ENCODE results near the gene LGSN.
"Not testable (repeated sequence)": the region's sequence is repeated elsewhere in the genome, so short reads cannot be mapped to it uniquely, and the experiment has no call there.

Gene LGSN

GRCh38 chr6:63352069-63352543 is 32.3 kb upstream of the LGSN start:
- H3K36me3 Mint-ChIP-seq (ENCODE audit: low read depth), result no peaks in the 10 kb centered on the region
- H3K27ac Mint-ChIP-seq, result no peak overlapping the region
- no peaks in the 10 kb centered on the region for H3K9me3 Mint-ChIP-seq
- H3K4me3 Mint-ChIP-seq, result no peak overlapping the region
- no peak for DNase-seq
- no peak for TF ChIP-seq CTCF (IDR thresholded peaks at IDR 0.05)
- no peaks in the 10 kb centered on the region for H3K4me1 Mint-ChIP-seq
- H3K27me3 Mint-ChIP-seq (ENCODE audit: low read depth, poor library complexity), result peaks cover 3% of the 10 kb centered on the region

GRCh38 chr6:63349401-63349800 is 29.6 kb upstream of the LGSN start:
- no peak overlapping the region for H3K4me3 Mint-ChIP-seq
- no peak overlapping the region for H3K27ac Mint-ChIP-seq
- H3K36me3 Mint-ChIP-seq (ENCODE audit: low read depth), result no peaks in the 10 kb centered on the region
- DNase-seq, result no peak
- H3K4me1 Mint-ChIP-seq, result no peaks in the 10 kb centered on the region
- no peak for TF ChIP-seq CTCF (IDR thresholded peaks at IDR 0.05)
- H3K27me3 Mint-ChIP-seq (ENCODE audit: low read depth, poor library complexity), result no peaks in the 10 kb centered on the region
- no peaks in the 10 kb centered on the region for H3K9me3 Mint-ChIP-seq

- Mint-ChIP-seq H3K4me1 (no peaks in the 10 kb centered on the region), H3K9me3 (no peaks in the 10 kb centered on the region), H3K4me3 (no peak overlapping the region), H3K27ac (no peak overlapping the region), H3K36me3 (ENCODE audit: low read depth) (no peaks in the 10 kb centered on the region), H3K27me3 (ENCODE audit: low read depth, poor library complexity) (no peaks in the 10 kb centered on the region)
- no peak for DNase-seq
- no peak for TF ChIP-seq CTCF (IDR thresholded peaks at IDR 0.05)
Measured at GRCh38 chr6:63348836-63349235, 29.1 kb upstream of the LGSN start.

GRCh38 chr6:63347599-63347998 is 27.8 kb upstream of the LGSN start:
- H3K36me3 Mint-ChIP-seq (ENCODE audit: low read depth), result no peaks in the 10 kb centered on the region
- H3K4me1 Mint-ChIP-seq, result no peaks in the 10 kb centered on the region
- no peak overlapping the region for H3K4me3 Mint-ChIP-seq
- DNase-seq, result no peak
- no peaks in the 10 kb centered on the region for H3K27me3 Mint-ChIP-seq (ENCODE audit: low read depth, poor library complexity)
- no peak for TF ChIP-seq CTCF (IDR thresholded peaks at IDR 0.05)
- H3K9me3 Mint-ChIP-seq, result no peaks in the 10 kb centered on the region
- H3K27ac Mint-ChIP-seq, result no peak overlapping the region

GRCh38 chr6:63346217-63346835 is 26.5 kb upstream of the LGSN start:
- Mint-ChIP-seq H3K9me3 (no peaks in the 10 kb centered on the region), H3K36me3 (ENCODE audit: low read depth) (no peaks in the 10 kb centered on the region), H3K4me3 (no peak overlapping the region), H3K4me1 (no peaks in the 10 kb centered on the region), H3K27me3 (ENCODE audit: low read depth, poor library complexity) (no peaks in the 10 kb centered on the region), H3K27ac (no peak overlapping the region)
- DNase-seq, result no peak
- no peak for TF ChIP-seq CTCF (IDR thresholded peaks at IDR 0.05)

GRCh38 chr6:63340351-63340750 is 20.6 kb upstream of the LGSN start:
- Mint-ChIP-seq H3K4me3 (no peak overlapping the region), H3K27me3 (ENCODE audit: low read depth, poor library complexity) (no peaks in the 10 kb centered on the region), H3K27ac (no peak overlapping the region), H3K4me1 (no peaks in the 10 kb centered on the region), H3K9me3 (peaks cover 22% of the 10 kb centered on the region), H3K36me3 (ENCODE audit: low read depth) (no peaks in the 10 kb centered on the region)
- DNase-seq, result no peak
- no peak for TF ChIP-seq CTCF (IDR thresholded peaks at IDR 0.05)

GRCh38 chr6:63334652-63335051 is 14.9 kb upstream of the LGSN start:
- H3K27me3 Mint-ChIP-seq (ENCODE audit: low read depth, poor library complexity); H3K4me3 Mint-ChIP-seq; H3K4me1 Mint-ChIP-seq; DNase-seq; H3K36me3 Mint-ChIP-seq (ENCODE audit: low read depth); H3K27ac Mint-ChIP-seq: not testable (repeated sequence)
- H3K9me3 Mint-ChIP-seq, result peaks cover 17% of the 10 kb centered on the region

All from nephron progenitor cell (in vitro differentiated cells).